Stimulated activated CD8-positive, alpha-beta memory T cell treated with anti-CD3 and anti-CD28 coated beads, Interleukin-7, amount 100 ng/mL, for 24 hours (primary cell): Measurements from ENCODE around the gene C1QL1.

ENCODE experiments used
- DNase-seq: peaks from one replicate; pipeline ENCODE4 v3.0.0-alpha.2; 2020; ENCODE audit warnings: low read depth

The C1QL1 gene

DNA sequence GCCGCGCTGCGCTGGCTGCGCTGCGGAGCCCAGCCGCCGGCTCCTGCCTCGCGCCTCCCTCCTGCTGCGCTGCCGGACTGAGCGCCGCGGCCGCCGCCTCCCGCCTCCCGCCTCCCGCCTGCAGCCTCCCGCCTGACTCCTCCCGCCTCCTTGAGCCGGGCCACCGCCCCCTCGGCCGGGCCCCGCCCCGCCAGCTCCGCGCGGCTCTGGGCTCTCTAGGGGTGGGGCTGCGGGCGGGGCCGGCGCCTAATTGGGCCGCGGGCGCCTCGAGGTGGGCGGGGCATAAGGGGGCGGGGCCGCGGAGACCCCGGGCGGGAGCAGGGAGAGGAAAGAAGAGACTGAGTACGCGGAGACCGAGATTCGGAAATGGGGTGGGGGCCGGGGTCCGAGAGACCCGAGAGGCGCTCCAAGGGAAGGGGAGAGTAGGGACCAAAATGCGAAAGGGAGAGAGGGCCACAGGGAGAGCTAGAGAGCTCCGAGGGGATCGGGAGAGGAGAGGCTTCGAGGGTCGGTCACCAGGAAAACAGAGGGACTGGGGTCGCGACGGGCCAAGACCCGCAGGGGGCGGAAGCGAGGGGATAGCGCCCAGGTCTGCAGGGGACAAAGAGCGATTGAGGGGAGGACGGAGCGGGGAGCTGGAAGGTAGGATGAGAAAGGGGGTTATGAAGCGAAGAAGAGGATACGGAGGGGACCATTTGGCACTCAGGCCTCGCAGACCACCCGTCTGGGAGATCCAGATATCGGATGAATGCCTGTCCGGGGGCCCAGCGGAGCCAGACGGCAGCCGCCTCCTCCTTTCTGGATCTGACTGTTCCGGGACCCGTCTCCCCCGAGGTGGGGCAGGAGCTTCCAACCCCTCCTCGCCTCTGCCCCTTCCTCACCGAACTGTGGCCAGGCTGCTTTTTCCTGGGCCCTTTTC, at the start of gene C1QL1:
TSS of gene C1QL1 (minus strand) at position 79 of the 919 bp plus-strand sequence. CDS start 255 bp downstream, outside the sequence.
- peak; percentile 72 for DNase-seq

DNA sequence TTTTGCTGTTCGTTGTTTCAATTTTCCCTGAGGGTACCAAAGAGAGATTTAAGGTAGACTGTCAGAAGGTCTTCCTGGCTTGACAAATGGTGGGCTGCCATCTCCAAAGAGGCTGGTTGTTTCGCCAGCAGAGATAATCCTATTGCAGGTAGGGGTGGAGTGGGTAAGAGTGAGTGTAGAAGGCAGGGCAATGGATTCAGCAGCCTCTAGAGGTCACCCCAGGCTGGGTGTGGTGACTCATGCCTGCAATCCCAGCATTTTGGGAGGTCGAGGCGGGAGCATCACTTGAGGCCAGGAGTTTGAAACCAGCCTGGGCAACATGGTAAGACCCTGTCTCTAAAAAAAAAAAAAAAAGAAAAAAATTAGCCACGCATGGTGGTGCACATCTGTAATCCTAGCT, 48.7 kb upstream of the C1QL1 start:
- no peak for DNase-seq

DNA sequence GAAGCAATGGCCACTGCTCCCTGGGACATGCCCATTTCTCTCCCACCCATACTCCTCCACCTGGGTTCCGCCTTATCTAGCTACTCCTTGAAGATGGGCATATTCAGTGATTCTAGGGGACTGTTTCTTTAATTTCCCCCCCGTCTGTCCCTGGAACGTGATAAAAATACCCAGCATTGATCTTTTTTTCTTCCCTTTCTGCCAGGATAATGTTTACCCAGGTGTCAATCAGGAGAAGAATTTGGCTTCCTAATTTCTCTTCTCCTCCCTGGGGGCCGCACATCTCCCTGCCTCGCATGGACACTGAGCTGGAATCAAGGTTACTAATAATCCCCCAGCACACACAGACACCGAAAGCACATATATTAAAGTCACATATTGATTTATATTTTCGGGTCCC, 48.1 kb upstream of the C1QL1 start:
- DNase-seq: no peak

DNA sequence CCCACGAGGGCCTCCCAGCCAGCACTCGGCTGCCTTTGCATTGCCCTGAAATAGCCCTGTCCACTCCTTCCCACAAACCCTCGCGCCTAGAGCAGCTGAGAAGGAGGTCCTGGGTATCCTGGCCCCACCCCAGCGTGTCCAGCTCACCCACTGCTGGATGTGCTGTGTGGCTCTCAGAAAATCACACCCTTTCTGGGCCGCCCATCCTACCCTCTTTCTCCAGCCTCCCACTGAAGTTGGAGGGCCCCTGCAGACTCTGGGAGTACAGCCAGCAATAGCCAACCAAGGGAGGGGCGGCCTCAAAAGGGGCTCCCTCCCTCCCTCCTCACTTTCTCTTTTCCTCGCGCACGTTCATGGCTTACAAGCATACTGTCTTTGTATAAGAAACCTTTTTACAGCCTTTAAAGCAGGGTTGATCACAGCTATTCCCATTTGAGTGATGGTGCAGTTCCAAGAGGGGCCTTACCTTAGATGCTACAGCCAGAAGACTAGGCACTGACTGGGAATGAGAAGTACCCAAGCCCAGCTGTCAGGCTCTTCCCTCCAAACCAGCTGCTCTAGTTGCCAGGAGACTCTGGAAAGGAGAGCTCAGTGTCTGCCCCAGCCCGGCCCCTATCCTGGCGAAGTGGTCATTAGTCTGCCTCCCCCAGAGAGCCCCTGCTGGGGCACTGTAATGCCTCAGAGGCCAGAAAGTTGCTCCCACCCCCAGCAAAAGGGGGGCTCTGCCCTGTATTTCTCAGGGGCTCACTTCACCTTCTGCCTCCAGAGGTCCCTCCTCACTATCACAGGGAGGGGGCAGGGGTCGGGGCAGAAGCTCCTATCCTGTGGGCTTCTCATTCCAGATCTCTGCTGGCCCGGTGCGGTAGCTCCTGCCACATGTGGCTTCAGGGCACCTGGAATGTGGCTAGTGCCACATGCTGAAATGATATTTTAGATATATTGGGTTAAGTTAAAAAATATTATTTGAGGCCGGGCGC, 45.2 kb upstream of the C1QL1 start:
- DNase-seq: no peak

DNA sequence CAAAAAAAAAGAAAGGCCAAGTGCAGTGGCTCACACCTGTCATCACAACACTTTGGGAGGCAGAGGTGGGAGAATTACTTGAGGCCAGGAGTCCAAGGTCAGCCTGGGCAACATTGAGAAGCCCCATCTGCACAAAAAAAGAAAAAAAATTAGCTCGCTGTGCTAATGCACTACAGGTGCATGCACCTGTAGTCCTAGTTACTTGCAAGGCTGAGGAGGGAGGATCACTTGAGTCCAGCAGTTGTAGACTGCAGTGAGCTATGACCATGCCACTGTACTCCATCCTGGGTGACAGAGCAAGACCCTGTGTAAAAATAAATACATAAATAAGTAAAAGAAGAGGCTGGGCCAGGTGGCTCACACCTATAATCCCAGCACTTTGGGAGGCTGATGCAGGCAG, 43.7 kb upstream of the C1QL1 start:
- no peak for DNase-seq

DNA sequence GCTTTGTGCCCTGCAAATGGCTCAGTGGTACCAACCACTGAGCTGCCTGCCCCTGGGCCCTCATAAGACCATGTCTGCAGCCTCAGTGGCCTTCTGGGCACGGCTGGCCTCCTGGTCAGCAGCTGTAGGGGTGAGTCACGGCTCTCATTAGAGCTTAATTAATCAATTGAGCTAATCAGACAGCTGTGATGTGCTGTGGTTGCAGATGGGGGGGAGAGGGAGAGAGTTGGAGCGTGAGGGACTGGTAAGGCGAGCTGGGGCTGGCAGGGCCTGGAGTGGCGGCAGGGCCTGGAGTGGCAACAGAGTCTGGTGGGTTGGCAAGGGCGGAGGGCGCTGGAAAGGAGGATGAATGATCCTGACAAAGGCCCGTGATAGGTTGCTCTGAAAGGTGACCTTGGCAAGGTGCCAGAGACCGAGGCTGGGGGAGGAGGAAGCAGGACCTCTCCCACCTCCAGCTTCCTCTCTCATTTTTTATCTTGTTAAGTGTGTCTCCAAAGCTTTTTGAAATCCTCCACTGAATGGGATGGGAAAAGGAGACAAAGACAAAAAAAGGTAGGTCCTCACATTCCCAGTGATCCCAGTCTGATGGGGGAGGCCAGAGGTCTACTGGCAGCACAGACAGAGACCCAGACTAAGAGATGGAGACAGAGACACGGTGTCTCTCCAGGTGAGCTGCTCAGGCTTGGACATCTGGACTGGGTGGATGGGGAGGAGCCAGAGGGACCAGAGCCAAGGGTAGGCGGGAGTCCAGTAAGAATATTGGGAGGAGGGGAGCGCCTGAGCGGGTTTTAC, 41.8 kb upstream of the C1QL1 start:
- DNase-seq: no peak

DNA sequence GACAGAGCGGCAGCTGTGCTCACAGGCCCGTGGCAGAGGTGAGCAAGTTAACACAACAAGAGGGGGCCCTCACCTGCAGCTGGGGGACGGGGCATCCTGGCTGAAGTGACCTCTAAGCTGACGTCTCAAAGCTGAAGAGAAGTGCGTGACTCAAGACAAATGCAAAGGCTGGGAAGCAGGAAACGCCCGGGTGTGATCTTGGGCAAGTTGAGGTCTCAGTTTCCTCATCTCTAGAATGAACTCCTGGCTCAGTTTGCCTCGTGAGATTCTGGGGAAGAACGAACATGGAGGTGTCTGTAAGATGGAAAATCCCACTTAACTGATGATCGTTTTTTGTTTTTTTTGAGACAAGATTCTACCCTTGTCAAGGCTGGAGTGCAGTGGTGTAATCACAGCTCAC, 40.1 kb upstream of the C1QL1 start:
- no peak for DNase-seq

DNA sequence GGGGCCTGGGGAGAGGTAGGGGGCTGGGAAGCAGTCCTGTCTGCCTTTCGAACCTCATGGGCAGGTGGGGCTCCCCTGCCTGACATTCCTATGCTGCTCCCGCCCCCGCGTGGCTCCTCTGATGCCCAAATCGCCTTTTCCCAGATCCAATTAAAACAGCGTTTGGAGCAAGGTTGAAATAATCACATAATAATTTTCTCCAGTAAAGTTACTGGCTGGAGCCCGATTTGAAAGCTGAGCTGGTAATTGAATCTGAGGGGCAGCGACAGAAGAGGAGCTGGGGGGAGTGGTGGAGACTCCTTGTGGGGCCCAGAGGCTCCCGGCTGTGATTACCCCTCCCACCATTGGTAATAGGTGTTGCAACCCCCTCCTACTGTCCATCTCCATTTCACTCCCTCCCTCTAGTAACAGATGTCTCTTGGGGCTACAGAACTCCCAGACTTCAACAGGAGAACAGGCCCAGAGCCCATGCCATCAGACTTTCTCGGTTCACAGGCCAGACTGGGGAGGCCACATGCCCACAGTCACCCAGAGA, 38.9 kb upstream of the C1QL1 start:
- no peak for DNase-seq

DNA sequence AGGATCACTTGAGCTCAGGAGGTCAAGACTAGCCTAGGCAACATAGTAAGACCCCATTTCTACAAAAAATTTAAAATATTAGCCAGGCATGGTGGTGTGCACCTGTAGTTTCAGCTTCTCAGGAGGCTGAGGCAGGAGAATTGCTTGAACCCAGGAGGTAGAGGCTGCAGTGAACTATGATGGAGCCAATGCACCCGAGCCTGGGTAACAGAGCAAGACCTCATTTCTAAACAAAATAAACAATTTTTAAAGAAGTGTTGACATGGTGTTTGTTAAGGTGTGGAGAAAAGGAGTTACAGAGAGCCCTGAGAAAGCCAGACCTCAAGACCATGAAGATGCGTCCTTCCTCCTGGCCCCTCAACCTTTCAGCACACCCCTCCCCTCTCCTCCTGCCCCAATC, 37.6 kb upstream of the C1QL1 start:
- no peak for DNase-seq

DNA sequence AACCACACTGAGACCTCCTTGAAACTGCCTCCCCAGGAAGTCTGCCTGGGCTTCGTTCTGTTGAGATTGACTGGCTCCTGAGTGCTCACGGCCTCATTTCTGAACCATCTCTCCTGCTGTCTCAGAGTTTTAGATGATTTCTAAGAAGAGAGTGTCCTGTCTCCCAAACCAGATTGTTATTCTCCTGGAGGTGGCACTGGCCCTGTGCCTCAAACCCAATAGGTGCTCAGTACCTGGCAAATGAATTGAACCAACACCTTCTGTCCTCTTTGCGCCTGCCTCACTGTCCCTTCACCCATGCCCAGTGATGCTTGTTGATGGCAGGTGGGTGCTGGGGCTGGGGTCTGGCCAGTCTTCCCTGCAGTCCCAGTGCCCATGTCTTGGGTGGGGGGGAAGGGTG, 36.3 kb upstream of the C1QL1 start:
- DNase-seq: no peak

DNA sequence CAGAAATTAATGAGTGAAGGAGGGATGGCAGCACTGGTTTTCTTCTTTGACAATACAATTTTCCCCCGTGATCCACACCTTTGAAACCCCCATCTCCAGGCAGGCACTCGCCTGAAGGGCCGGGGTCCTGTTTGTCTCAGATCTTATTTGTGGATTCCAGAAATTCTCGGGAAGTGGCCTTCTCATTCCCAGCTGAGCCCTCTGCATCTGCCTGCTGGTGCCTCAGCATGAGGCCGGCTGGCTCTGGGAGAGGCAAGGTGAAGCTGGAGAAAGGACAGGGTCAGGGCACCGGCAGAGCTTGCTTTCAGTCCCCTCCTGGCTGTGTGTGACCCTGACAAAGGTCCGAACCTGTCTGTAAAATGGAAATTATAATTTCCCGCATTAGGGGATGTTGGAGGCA, 35.8 kb upstream of the C1QL1 start:
- DNase-seq: no peak

DNA sequence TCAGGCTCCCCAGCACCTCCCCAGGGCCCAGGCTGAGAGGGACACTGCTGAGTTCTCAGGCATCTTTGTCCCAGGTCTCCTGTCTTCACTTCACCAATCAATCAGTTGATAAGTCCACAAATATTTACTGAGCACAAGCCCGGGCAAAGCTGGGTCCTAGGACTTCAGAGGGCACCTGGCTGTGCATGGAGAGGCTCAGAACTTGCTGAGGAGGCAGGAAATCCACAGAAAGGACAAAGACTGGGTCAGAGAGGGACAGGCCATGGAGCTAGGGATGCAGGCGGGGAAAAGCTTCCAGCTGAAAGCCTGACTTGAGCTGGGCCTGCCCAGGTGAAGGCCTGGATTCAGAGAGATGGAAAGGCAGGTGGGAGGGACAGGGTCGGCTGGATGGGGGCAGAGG, 33.2 kb upstream of the C1QL1 start:
- DNase-seq: no peak

DNA sequence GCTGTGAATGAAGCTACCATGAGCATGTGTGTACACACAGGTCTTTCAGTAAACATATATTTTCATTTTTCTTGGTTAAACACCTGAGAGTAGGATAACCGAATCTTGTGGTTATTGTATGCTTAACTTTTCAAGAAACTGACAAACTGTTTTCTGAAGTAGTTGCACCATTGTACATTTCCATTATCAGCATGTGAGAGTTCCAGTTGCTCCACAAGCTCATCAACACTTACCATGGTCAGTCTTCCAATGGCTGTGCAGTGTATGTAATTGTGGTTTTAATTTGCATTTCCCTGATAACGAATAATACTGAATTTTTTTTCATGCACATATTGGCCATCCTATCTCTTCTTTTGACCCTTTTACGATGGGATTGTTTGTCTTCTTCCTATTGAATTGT, 31.3 kb upstream of the C1QL1 start:
- DNase-seq: no peak

DNA sequence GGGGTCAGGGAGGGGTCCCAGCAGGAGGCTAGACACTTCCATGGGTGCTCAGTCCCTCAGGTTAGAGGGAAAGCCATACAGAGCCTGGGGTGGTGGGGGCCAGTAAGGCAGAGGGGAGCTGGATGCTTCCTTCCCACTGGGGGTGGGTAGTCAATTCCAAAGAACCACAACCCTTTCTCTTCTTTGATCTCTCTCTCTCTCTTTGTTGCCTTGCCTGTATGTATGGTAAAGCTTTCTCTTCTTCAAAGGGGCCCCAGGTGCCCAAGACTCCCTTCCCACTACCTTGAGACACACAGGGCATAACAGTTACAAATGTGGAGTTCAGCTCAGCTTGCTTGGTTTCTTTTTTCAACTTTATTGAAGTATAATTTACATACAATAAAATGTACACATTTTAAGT, 30.5 kb upstream of the C1QL1 start:
- DNase-seq: no peak

DNA sequence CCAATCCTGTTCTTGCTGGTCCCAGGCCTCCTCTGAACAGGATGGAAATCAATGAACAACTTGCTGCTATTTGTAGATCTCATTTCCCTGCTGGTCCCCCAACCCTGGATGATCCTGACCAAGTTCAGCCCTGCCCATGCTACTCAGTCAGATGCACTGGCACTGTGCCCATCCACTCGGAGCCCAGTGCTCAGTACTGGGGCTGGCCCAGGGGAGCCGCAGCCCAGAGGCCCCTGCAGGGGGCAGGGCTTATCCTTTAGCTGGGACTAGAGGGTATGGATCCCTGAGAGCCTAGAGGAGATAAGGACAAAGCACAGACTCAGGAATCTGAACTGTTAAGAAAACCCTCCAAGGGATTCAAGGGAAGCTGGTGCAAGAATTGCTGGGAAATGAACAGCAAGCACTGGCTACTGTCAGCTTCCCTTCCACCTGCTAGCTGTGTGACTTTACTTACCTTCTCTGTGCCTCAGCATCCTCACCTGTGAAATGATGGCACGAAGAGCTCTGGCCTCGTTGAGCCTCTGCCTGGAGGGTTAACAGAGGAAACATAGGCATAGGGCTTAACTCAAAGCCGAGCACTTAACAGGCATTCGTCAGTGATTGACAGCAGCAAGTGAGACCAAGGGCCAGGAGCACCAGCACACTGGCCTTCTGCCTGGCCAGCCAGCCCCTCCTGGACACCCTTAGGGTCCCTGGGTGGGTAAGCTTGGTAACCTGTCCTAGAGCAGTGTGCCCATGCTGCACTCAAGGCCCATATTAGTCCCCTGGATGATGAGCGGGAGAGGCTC, 29.8 kb upstream of the C1QL1 start:
- DNase-seq: no peak

DNA sequence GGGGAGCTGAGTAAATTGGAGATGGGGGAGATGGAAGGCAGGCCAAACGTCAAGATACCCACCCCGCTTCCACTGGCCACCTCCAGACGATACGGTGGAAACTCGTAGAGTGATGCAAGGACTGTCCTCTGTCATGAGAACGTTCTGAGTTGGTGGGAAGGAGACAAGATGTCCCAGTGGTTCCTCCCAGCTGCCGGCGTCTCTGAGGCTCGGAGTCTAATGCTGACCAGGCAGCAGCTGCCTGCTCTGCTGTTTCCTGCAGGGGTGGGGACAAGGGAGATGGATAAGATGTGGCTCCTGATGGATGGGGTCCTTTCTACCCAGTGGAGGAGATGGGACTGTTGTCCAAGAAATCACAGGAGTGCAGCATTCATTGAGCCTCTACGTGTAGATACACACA, 28.2 kb upstream of the C1QL1 start:
- no peak for DNase-seq

DNA sequence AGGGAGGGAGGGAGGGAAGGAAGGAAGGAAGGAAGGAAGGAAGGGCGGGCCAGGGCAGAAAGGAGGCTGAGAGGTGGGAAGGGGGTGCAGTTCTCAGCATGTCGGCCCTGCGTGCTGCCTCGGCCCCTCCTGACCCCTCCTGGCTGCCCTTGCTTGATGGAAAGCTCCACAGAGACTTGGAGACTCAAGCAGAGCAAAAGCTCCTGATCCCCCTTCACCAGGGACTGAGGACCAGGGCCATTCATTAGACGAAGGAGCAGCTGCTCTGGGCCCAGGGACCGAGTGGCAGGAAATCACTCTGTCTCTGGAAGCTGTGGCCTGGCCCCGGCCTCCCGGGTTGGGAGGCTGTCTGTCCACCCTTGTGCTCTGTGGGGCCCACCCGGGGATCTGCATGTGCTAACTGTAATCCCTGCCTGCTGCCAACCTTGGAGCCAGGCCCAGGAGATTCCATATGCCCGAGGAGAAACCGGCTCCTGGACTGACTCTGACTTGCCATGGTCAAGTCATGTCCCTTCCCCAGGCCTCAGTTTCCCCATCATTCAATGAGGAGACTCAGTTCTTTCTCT, 27.4 kb upstream of the C1QL1 start:
- DNase-seq: no peak

DNA sequence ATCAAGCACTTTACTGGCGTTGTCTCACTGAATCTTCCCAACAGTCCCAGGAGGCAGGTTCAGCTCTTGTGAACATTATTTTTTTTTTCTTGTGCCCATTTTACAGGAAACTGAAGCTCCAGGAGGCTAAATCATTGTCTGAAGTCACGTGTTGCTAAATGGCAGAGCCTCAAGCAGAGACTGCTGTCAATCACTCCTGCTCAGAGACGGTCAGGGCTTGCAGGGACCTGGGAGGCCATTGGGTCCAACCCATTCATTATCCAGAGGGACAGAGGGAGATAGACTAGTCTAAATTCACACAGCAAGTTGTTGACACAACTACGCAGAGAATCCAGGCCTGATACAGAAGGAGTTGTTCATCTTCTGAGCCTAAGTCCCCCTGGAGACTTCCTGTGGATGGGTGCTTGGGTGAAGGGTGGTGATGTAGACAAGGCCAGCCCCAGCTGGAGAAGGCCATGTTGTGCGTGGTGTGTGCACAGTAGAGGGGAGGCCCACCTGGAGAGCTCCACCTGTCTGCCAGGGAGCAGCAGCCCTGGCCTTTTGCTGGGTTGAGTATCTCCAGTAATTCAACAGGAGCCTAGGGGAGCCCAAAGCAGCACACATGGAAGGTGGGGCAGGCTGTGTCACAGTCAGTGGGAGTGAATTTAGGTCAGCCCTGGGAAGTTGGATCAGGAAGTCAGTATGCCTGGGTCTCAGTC, 24.3 kb upstream of the C1QL1 start:
- no peak for DNase-seq

DNA sequence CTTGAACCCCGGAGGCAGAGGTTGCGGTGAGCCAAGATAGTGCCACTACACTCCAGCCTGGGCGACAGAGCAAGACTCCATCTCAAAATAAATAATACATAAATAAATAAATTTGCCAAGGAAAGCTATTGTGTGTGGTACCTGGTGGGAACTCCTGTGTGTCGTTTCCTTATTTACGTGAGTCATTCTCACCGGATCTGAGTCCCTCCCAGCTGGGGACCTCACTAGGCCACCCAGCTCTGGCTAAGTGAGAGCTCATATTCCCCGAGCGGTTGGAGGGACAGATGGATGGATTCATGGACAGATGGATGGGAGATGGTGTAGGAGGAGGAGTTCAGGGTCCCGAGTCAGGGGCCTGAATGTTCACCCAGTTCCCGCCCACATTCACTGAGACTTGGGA, 22.9 kb upstream of the C1QL1 start:
- no peak for DNase-seq

DNA sequence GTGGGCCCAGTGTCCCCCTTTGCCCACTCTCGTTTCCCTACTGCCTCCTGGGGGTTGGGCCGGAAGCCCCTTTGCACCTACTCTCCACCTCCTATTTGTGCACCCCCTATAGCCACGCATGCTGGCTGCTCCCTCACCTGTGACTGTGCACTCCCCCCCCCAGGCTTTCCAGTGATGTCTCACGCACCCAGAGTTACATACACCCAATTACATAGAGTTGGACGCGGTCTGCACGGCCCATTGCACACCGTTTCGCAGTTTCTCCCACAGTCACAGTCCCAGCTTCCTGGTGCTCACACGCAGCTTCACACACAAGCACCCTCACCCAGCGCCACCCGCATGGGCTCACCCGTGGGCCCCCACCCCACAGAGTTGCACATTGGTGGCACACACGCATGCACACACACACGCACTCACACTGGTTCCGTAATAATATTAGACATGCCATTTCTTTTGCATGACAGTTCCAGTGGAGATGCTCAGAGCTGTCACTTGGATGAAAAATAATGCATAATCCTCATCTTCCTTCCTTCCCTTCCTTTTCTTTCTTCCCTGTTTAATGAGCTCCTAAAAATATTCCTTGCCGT, 21.5 kb upstream of the C1QL1 start:
- DNase-seq: no peak
